MM.1S (cell line): ENCODE data around the gene MB.

Experiments
- DNase-seq: peaks from one replicate; pipeline ENCODE4 v3.0.0-alpha.2; 2015
- H2AFZ ChIP-seq: fragments of 300-600 bp; sonication (generic); 2 replicates; pipeline ENCODE4 v1.6.0; 2016; ENCODE audit warnings: antibody characterized with exemption, low read length
- H3F3A ChIP-seq: fragments of 300-600 bp; sonication (generic); 2 replicates; pipeline ENCODE4 v1.6.1; 2016; ENCODE audit warnings: mild to moderate bottlenecking, antibody characterized with exemption, low read length, moderate library complexity, mixed read lengths; ENCODE audit not compliant: insufficient read depth
- H3K27ac ChIP-seq: fragments of 300-600 bp; sonication (generic); 2 replicates; pipeline ENCODE4 v1.5.1; 2016; ENCODE audit warnings: mild to moderate bottlenecking, low read length
- H3K27me3 ChIP-seq: fragments of 300-600 bp; sonication (generic); replicated peaks from 2 replicates; pipeline ENCODE4 v1.6.0; 2016; ENCODE audit warnings: low read length; ENCODE audit not compliant: insufficient read depth
- H3K36me3 ChIP-seq: fragments of 300-600 bp; sonication (generic); replicated peaks from 2 replicates; pipeline ENCODE4 v1.6.1; 2016; ENCODE audit warnings: mild to moderate bottlenecking, low read length, mixed read lengths; ENCODE audit not compliant: insufficient read depth
- H3K4me1 ChIP-seq: fragments of 300-600 bp; sonication (generic); 2 replicates; pipeline ENCODE4 v1.6.1; 2016; ENCODE audit warnings: low read length, mixed read lengths
- H3K4me2 ChIP-seq: fragments of 300-600 bp; sonication (generic); 2 replicates; pipeline ENCODE4 v1.6.0; 2016; ENCODE audit warnings: low read depth, low read length
- H3K4me3 ChIP-seq: fragments of 300-600 bp; sonication (generic); 2 replicates; pipeline ENCODE4 v1.5.1; 2016; ENCODE audit warnings: low read length, mixed read lengths
- H3K79me2 ChIP-seq: fragments of 300-600 bp; sonication (generic); 2 replicates; pipeline ENCODE4 v1.6.1; 2016; ENCODE audit warnings: mixed run types, low read length, mixed read lengths
- H3K9ac ChIP-seq: fragments of 300-600 bp; sonication (generic); 2 replicates; pipeline ENCODE4 v1.6.1; 2016; ENCODE audit warnings: low read length, mixed read lengths
- H3K9me2 ChIP-seq: fragments of 300-600 bp; sonication (generic); replicated peaks from 2 replicates; pipeline ENCODE4 v1.6.1; 2016; ENCODE audit warnings: mild to moderate bottlenecking, low read length, mixed read lengths; ENCODE audit not compliant: insufficient read depth
- H3K9me3 ChIP-seq: fragments of 300-600 bp; sonication (generic); replicated peaks from 2 replicates; pipeline ENCODE4 v1.6.1; 2016; ENCODE audit warnings: mild to moderate bottlenecking, low read length, mixed read lengths; ENCODE audit not compliant: insufficient read depth
- H4K20me1 ChIP-seq: fragments of 300-600 bp; sonication (generic); 2 replicates; pipeline ENCODE4 v1.6.1; 2016; ENCODE audit warnings: mild to moderate bottlenecking, low read length, moderate library complexity, mixed read lengths; ENCODE audit not compliant: insufficient read depth
- CTCF ChIP-seq: fragments of 300-600 bp; sonication (generic); IDR thresholded peaks from 2 replicates; pipeline ENCODE4 v1.5.1; 2016; ENCODE audit warnings: antibody characterized with exemption, low read length, mixed read lengths
- EZH2 ChIP-seq: fragments of 300-600 bp; sonication (generic); optimal IDR thresholded peaks from 2 replicates; pipeline ENCODE3; 2017; ENCODE audit warnings: low read depth, mild to moderate bottlenecking, antibody characterized with exemption, low read length, mixed read lengths
- EZH2phosphoT487 ChIP-seq: fragments of 300-600 bp; sonication (generic); IDR thresholded peaks from 2 replicates; pipeline ENCODE4 v1.6.1; 2018; ENCODE audit warnings: antibody characterized with exemption, low read length

MB gene

DNA sequence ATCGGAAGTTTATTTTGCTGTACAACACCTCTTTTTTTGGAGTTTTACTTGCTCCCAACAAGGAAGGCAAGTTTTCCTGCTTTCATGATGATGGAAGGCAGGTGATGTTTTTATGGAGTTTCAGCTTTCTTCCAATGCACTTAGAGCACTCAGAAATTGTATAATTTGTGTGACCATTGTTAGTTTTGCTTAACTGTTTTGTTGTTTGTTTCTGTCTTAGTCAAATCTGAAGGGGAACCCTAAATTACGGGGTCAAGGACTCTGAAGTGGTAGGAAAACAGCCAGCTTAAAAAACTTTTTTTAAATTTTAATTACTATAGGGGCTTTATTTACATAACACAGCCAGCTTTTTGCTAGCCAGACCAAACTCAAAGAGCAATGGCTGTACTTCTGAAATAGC is 45.8 kb upstream of the MB start:
- Histone ChIP-seq H3K4me2 (no peak overlapping the region), H4K20me1 (no peaks in the 10 kb centered on the region), H3F3A (no peaks in the 10 kb centered on the region), H3K4me1 (peaks cover 6% of the 10 kb centered on the region), H3K27me3 (no peaks in the 10 kb centered on the region), H3K9ac (no peak overlapping the region), H3K9me2 (no peaks in the 10 kb centered on the region), H3K9me3 (no peaks in the 10 kb centered on the region), H3K4me3 (no peak overlapping the region), H3K36me3 (peaks cover 12% of the 10 kb centered on the region), H2AFZ (no peak overlapping the region), H3K79me2 (peaks cover 12% of the 10 kb centered on the region), H3K27ac (no peak overlapping the region)
- no peak for DNase-seq
- no peak for TF ChIP-seq CTCF
- TF ChIP-seq EZH2: no peak
- TF ChIP-seq EZH2phosphoT487: no peak

- Histone ChIP-seq H3K27ac (no peak overlapping the region), H3K9me2 (no peaks in the 10 kb centered on the region), H3K36me3 (peaks cover 12% of the 10 kb centered on the region), H3K9me3 (no peaks in the 10 kb centered on the region), H3K9ac (no peak overlapping the region), H4K20me1 (no peaks in the 10 kb centered on the region), H3F3A (no peaks in the 10 kb centered on the region), H2AFZ (no peak overlapping the region), H3K4me1 (peaks cover 6% of the 10 kb centered on the region), H3K4me3 (no peak overlapping the region), H3K4me2 (no peak overlapping the region), H3K27me3 (no peaks in the 10 kb centered on the region), H3K79me2 (peaks cover 22% of the 10 kb centered on the region)
- no peak for TF ChIP-seq CTCF
- TF ChIP-seq EZH2: no peak
- no peak for TF ChIP-seq EZH2phosphoT487
- DNase-seq: no peak
Observed at GRCh38 chr22:35661464-35661863, 44.3 kb upstream of the MB start.

GRCh38 chr22:35660291-35661127 is 43.4 kb upstream of the MB start:
- H3K4me3 ChIP-seq: no peak overlapping the region
- no peaks in the 10 kb centered on the region for H3K27me3 ChIP-seq
- peaks cover 32% of the 10 kb centered on the region for H3K79me2 ChIP-seq
- H3K9ac ChIP-seq: no peak overlapping the region
- peak; percentile 38 for DNase-seq
- H2AFZ ChIP-seq: no peak overlapping the region
- no peaks in the 10 kb centered on the region for H3K9me3 ChIP-seq
- peak overlapping the region; percentile 9; the same call in 1 of the 2 replicates for H3K27ac ChIP-seq
- H3K36me3 ChIP-seq: peaks cover 12% of the 10 kb centered on the region
- TF ChIP-seq EZH2 (no peak), CTCF (no peak), EZH2phosphoT487 (no peak)
- H3F3A ChIP-seq: no peaks in the 10 kb centered on the region
- H3K9me2 ChIP-seq: no peaks in the 10 kb centered on the region
- H3K4me1 ChIP-seq: peaks cover 6% of the 10 kb centered on the region
- peak overlapping the region; percentile 4; the same call in 1 of the 2 replicates for H3K4me2 ChIP-seq
- H4K20me1 ChIP-seq: no peaks in the 10 kb centered on the region
